GM21723 (cell line): ENCODE data around the gene DBNL.

Source experiments
- ATAC-seq: cut with Tn5 transposase; IDR thresholded peaks from one replicate; pipeline ENCODE4 v1.9.1; 2021; ENCODE audit warnings: mild to moderate bottlenecking, moderate library complexity; ENCODE audit not compliant: unreplicated experiment

Gene DBNL

GRCh38 chr7:44076101-44076895 is 31.8 kb downstream of the DBNL start:
- no peak for ATAC-seq

- no peak for ATAC-seq
Observed at GRCh38 chr7:44077061-44077460, 32.6 kb downstream of the DBNL start.

- no peak for ATAC-seq
Observed at GRCh38 chr7:44077681-44078091, 33.2 kb downstream of the DBNL start.

- no peak for ATAC-seq
Observed at GRCh38 chr7:44078521-44078920, 34.0 kb downstream of the DBNL start.

- no peak for ATAC-seq
Observed at GRCh38 chr7:44079331-44080021, 35.0 kb downstream of the DBNL start.

GRCh38 chr7:44080118-44080517 is 35.6 kb downstream of the DBNL start:
- no peak for ATAC-seq

GRCh38 chr7:44080686-44081265 is 36.3 kb downstream of the DBNL start:
- no peak for ATAC-seq

GRCh38 chr7:44081266-44081748 is 36.8 kb downstream of the DBNL start:
- ATAC-seq, result no peak

- peak; percentile 92 for ATAC-seq
Observed at GRCh38 chr7:44082541-44083207, 38.2 kb downstream of the DBNL start.

- ATAC-seq, result no peak
Observed at GRCh38 chr7:44083796-44084195, 39.3 kb downstream of the DBNL start.

- ATAC-seq, result no peak
Observed at GRCh38 chr7:44084701-44085100, 40.2 kb downstream of the DBNL start.

GRCh38 chr7:44085546-44085945 is 41.0 kb downstream of the DBNL start:
- ATAC-seq, result no peak

- no peak for ATAC-seq
Observed at GRCh38 chr7:44086627-44087026, 42.1 kb downstream of the DBNL start.

GRCh38 chr7:44087911-44088838 is 43.7 kb downstream of the DBNL start:
- ATAC-seq, result no peak

- ATAC-seq, result no peak
Observed at GRCh38 chr7:44093102-44093641, 48.7 kb downstream of the DBNL start.

- ATAC-seq, result no peak
Observed at GRCh38 chr7:44094365-44094764, 49.9 kb downstream of the DBNL start.

GRCh38 chr7:44094883-44095592 is 50.5 kb downstream of the DBNL start:
- ATAC-seq, result no peak

- no peak for ATAC-seq
Observed at GRCh38 chr7:44095781-44096180, 51.3 kb downstream of the DBNL start.

GRCh38 chr7:44096326-44096881 is 51.9 kb downstream of the DBNL start:
- no peak for ATAC-seq
